ENCODE data around the gene TRIM9.

DNA sequence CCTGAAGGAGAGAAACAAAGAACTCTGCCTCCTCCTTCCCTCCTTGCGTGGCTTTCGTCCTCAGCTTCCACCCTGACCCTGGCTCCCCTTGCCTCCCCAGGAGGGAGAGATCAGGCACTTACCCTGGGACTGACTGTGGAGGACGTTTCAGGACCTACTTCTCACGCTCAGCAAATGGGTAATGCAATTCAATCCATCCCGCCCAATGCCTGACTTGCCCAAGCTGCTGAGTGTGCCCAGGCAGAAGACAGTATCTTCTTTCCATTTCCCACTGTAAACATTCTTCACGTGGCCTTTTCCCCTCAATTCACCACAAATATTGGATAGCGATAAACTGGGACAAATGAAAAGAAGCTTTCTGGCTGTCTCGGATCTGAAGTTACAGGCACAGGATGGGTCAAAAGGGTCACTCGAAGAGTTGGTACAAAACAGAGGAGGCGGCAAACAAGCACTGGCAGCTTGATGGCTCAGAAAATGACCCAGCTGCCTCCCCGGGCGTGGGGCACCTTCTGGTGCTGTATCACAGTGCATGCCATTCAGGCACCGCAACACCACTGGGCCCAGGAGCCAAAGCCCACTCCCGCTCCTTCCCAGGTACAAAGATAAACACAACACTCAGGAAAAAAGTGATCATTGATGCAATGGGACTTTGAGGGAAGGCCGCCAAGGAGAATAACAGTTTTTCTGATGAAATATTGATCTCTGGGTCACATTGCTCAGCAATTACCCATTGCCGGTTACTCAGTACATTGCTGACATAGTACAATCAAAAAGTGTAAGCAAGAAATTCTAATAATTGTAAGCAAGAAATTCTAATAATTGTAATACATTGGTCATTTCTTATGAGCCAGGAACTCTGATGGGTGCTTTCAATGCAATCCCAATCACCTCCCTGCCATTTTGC is 65.8 kb downstream of the TRIM9 start:
- TF ChIP-seq, protein P1, sequence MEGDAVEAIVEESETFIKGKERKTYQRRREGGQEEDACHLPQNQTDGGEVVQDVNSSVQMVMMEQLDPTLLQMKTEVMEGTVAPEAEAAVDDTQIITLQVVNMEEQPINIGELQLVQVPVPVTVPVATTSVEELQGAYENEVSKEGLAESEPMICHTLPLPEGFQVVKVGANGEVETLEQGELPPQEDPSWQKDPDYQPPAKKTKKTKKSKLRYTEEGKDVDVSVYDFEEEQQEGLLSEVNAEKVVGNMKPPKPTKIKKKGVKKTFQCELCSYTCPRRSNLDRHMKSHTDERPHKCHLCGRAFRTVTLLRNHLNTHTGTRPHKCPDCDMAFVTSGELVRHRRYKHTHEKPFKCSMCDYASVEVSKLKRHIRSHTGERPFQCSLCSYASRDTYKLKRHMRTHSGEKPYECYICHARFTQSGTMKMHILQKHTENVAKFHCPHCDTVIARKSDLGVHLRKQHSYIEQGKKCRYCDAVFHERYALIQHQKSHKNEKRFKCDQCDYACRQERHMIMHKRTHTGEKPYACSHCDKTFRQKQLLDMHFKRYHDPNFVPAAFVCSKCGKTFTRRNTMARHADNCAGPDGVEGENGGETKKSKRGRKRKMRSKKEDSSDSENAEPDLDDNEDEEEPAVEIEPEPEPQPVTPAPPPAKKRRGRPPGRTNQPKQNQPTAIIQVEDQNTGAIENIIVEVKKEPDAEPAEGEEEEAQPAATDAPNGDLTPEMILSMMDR (IDR thresholded peaks at IDR 0.05) = no peak
- no peak for TF ChIP-seq POLR2A (IDR thresholded peaks at IDR 0.05)
